ENCODE measurements around the gene RETN.

RETN gene

GRCh38 chr19:7682175-7682855 lies 13.5 kb downstream of the RETN start:
- no peak for DNase-seq (ENCODE audit: low read depth)

GRCh38 chr19:7685546-7686445 lies 16.9 kb downstream of the RETN start:
- no peak for DNase-seq (ENCODE audit: low read depth)

GRCh38 chr19:7687177-7687576 lies 18.3 kb downstream of the RETN start:
- no peak for DNase-seq (ENCODE audit: low read depth)

- DNase-seq (ENCODE audit: low read depth), result no peak
Measured at GRCh38 chr19:7689165-7689564, 20.3 kb downstream of the RETN start.

- no peak for DNase-seq (ENCODE audit: low read depth)
Measured at GRCh38 chr19:7690779-7691258, 22.0 kb downstream of the RETN start.

- no peak for DNase-seq (ENCODE audit: low read depth)
Measured at GRCh38 chr19:7691497-7691896, 22.6 kb downstream of the RETN start.

- DNase-seq (ENCODE audit: low read depth), result no peak
Measured at GRCh38 chr19:7692417-7693088, 23.7 kb downstream of the RETN start.

- DNase-seq (ENCODE audit: low read depth), result no peak
Measured at GRCh38 chr19:7694499-7694898, 25.6 kb downstream of the RETN start.

- DNase-seq (ENCODE audit: low read depth), result no peak
Measured at GRCh38 chr19:7697721-7698287, 29.0 kb downstream of the RETN start.

- no peak for DNase-seq (ENCODE audit: low read depth)
Measured at GRCh38 chr19:7698583-7698982, 29.7 kb downstream of the RETN start.

GRCh38 chr19:7699003-7699402 lies 30.2 kb downstream of the RETN start:
- DNase-seq (ENCODE audit: low read depth), result no peak

- no peak for DNase-seq (ENCODE audit: low read depth)
Measured at GRCh38 chr19:7699417-7700401, 30.9 kb downstream of the RETN start.

GRCh38 chr19:7701049-7701653 lies 32.3 kb downstream of the RETN start:
- DNase-seq (ENCODE audit: low read depth), result no peak

GRCh38 chr19:7701654-7702457 lies 33.0 kb downstream of the RETN start, which contains the start of gene FCER2:
Gene FCER2 (minus strand): TSS chr19:7702131. CDS start chr19:7699760, 2,371 bp downstream.
- DNase-seq (ENCODE audit: low read depth), result no peak

- DNase-seq (ENCODE audit: low read depth), result no peak
Measured at GRCh38 chr19:7703332-7703731, 34.5 kb downstream of the RETN start.

- DNase-seq (ENCODE audit: low read depth), result no peak
Measured at GRCh38 chr19:7704280-7705060, 35.6 kb downstream of the RETN start.

- peak; percentile 56 for DNase-seq (ENCODE audit: low read depth)
Measured at GRCh38 chr19:7705387-7706187, 36.7 kb downstream of the RETN start.

All from T follicular helper cell (primary cell).